DND-41 (cell line): ENCODE data around the gene FKBP1C.

Source experiments
- CTCF ChIP-seq: IDR thresholded peaks from 2 replicates; pipeline ENCODE4 v1.5.1; 2012; ENCODE audit warnings: borderline replicate concordance, low read length, moderate library complexity, mild to moderate bottlenecking; ENCODE audit not compliant: poor library complexity, severe bottlenecking; ENCODE audit errors: extremely low read depth
- EZH2 ChIP-seq: IDR thresholded peaks from 3 replicates; pipeline ENCODE4 v1.6.1; 2012; ENCODE audit warnings: borderline replicate concordance, low read depth, mild to moderate bottlenecking, moderate library complexity, low read length, inconsistent platforms; ENCODE audit not compliant: severe bottlenecking

GRCh38 chr6:63236398-63236817, 25.1 kb downstream of the FKBP1C start:
- TF ChIP-seq CTCF, result no peak
- TF ChIP-seq EZH2, result no peak
